Rectal smooth muscle tissue (tissue), 1 donor: ENCODE data around the gene CASR.
"Not testable (repeated sequence)": the region's sequence is repeated elsewhere in the genome, so short reads cannot be mapped to it uniquely, and the experiment has no call there.

Experiments used
- H3K27ac ChIP-seq: one replicate; pipeline ENCODE4 v1.7.0; 2013; ENCODE audit warnings: low read depth, low read length, inconsistent platforms
- H3K27me3 ChIP-seq: one replicate; pipeline ENCODE4 v1.7.0; 2013; ENCODE audit warnings: low read length; ENCODE audit not compliant: control insufficient read depth, insufficient read depth
- H3K36me3 ChIP-seq: one replicate; pipeline ENCODE4 v1.7.0; 2013; ENCODE audit warnings: low read length; ENCODE audit not compliant: control insufficient read depth, insufficient read depth
- H3K4me1 ChIP-seq: one replicate; pipeline ENCODE4 v1.7.0; 2013; ENCODE audit warnings: low read length; ENCODE audit not compliant: control insufficient read depth, insufficient read depth
- H3K4me3 ChIP-seq: one replicate; pipeline ENCODE4 v1.7.0; 2013; ENCODE audit warnings: low read length
- H3K9ac ChIP-seq: one replicate; pipeline ENCODE4 v1.7.0; 2013; ENCODE audit warnings: low read length

The CASR gene

GRCh38 chr3:122183521-122183892, at the start of gene CASR:
Gene CASR, plus strand, starts transcription at chr3:122183668. Its CDS starts 70,522 bp downstream, at chr3:122254190.
- peak within 1 kb of the TSS; percentile 7 for H3K4me3 ChIP-seq
- H3K27ac ChIP-seq = no peak within 1 kb of the TSS
- no peak within 1 kb of the TSS for H3K9ac ChIP-seq
- H3K36me3 ChIP-seq = no peaks in the 10 kb centered on the region
- peaks cover 7% of the 10 kb centered on the region for H3K27me3 ChIP-seq
- no peaks in the 10 kb centered on the region for H3K4me1 ChIP-seq

- Histone ChIP-seq H3K36me3 (no peaks in the 10 kb centered on the region), H3K9ac (no peak overlapping the region), H3K27me3 (no peaks in the 10 kb centered on the region), H3K27ac (no peak overlapping the region), H3K4me3 (no peak overlapping the region), H3K4me1 (no peaks in the 10 kb centered on the region)
These were observed 37.0 kb upstream of the CASR start for GRCh38 chr3:122146466-122146865.

DNA sequence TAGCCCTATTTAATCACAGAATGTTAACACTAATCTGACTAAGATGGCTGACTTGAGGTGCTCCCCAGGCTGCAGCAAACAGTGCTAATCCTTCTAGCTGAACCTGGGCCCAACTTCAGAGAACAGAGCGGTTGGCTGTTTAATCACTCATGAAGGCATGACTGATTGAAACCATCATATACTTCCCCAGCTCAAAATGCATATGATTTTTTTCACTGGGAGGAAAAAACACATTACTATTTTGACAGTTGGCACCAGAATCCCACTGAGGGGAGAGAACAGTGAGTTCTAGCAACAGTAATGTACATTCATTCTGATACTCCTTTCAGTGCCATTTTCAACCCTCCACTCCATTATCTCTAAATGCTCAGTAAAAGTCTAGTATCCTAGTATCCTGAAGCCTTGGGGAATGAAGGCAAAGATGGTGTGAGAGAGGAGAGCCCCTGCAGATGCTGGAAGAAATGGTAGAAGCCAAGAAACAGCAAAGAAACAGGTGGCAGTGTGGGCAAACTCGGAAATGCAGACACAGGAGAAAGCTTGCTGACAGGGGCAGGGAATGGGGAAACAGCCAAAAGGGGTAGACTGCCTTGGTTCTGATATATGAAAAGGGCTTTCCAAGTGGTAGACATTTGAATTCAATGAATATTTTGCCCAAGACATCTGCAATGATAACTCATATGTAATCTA, 34.4 kb upstream of the CASR start:
- no peaks in the 10 kb centered on the region for H3K4me1 ChIP-seq
- H3K4me3 ChIP-seq = no peak overlapping the region
- H3K36me3 ChIP-seq = no peaks in the 10 kb centered on the region
- H3K9ac ChIP-seq = no peak overlapping the region
- H3K27ac ChIP-seq = no peak overlapping the region
- H3K27me3 ChIP-seq = no peaks in the 10 kb centered on the region

GRCh38 chr3:122151480-122151879, 32.0 kb upstream of the CASR start:
- Histone ChIP-seq H3K4me3 (no peak overlapping the region), H3K4me1 (no peaks in the 10 kb centered on the region), H3K27me3 (no peaks in the 10 kb centered on the region), H3K36me3 (no peaks in the 10 kb centered on the region), H3K9ac (no peak overlapping the region), H3K27ac (no peak overlapping the region)

DNA sequence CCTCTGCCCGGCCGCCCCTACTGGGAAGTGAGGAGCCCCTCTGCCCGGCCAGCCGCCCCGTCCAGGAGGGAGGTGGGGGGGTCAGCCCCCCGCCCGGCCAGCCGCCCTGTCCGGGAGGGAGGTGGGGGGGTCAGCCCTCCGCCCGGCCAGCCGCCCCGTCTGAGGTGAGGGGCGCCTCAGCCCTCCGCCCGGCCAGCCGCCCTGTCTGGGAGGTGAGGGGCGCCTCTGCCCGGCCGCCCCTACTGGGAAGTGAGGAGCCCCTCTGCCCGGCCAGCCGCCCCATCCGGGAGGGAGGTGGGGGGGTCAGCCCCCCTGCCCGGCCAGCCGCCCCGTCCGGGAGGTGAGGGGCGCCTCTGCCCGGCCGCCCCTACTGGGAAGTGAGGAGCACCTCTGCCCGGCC, 18.5 kb upstream of the CASR start:
- H3K4me1 ChIP-seq, H3K36me3 ChIP-seq, H3K27ac ChIP-seq, H3K4me3 ChIP-seq, H3K9ac ChIP-seq, H3K27me3 ChIP-seq: not testable (repeated sequence)

DNA sequence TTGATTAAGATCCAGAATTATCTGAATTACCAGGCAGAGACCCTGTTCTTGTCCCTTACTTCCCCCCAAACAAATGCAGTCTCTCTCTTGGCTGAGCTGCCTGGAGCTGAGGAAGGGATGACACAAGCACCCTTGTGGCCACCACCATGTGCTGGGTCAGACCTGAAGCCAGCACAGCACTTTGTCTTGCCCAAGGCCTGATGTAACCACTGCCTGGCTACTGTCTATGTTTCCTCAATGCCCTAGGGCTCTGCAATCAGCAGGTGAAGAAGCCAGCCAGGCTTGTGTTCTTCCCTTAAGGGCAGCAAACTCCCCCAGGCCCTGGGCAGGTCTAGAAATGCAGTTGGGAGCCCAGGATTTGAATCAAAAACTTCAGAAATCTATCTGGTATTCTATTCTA, 15.8 kb upstream of the CASR start:
- Histone ChIP-seq H3K36me3 (no peaks in the 10 kb centered on the region), H3K4me1 (no peaks in the 10 kb centered on the region), H3K4me3 (no peak overlapping the region), H3K27me3 (no peaks in the 10 kb centered on the region), H3K9ac (no peak overlapping the region), H3K27ac (no peak overlapping the region)

DNA sequence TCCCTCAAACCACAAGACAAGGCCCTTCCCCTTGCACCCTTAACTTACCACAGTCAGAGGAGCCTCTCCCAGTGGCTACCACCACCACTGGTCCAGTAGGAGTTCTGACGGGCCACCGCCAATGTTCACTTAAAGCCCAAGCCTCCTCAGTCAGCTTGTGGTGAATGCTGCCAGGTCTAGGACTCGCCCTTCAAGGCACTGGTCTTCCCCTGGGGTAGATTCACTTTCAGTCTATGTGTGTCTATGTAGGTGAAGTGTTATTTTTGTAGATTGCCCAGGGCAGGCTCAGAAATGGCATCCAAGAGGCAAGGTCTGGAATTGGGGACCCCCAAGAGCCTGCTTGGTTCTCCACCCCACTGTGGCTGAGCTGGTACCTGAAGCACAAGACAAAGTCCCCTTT, 15.4 kb upstream of the CASR start:
- no peak overlapping the region for H3K9ac ChIP-seq
- no peak overlapping the region for H3K4me3 ChIP-seq
- no peaks in the 10 kb centered on the region for H3K36me3 ChIP-seq
- H3K27me3 ChIP-seq = no peaks in the 10 kb centered on the region
- H3K27ac ChIP-seq = no peak overlapping the region
- no peaks in the 10 kb centered on the region for H3K4me1 ChIP-seq

GRCh38 chr3:122169911-122170310, 13.6 kb upstream of the CASR start:
- H3K27me3 ChIP-seq = no peaks in the 10 kb centered on the region
- no peak overlapping the region for H3K4me3 ChIP-seq
- no peaks in the 10 kb centered on the region for H3K36me3 ChIP-seq
- H3K9ac ChIP-seq = no peak overlapping the region
- H3K27ac ChIP-seq = no peak overlapping the region
- no peaks in the 10 kb centered on the region for H3K4me1 ChIP-seq

GRCh38 chr3:122171361-122171760, 12.1 kb upstream of the CASR start:
- not testable (repeated sequence) for H3K27ac ChIP-seq, H3K4me3 ChIP-seq, H3K4me1 ChIP-seq, H3K36me3 ChIP-seq, H3K9ac ChIP-seq, H3K27me3 ChIP-seq

- Histone ChIP-seq H3K4me1 (no peaks in the 10 kb centered on the region), H3K27me3 (peaks cover 3% of the 10 kb centered on the region), H3K4me3 (no peak overlapping the region), H3K27ac (no peak overlapping the region), H3K9ac (no peak overlapping the region), H3K36me3 (no peaks in the 10 kb centered on the region)
These were observed 4.8 kb upstream of the CASR start for GRCh38 chr3:122178711-122179110.

DNA sequence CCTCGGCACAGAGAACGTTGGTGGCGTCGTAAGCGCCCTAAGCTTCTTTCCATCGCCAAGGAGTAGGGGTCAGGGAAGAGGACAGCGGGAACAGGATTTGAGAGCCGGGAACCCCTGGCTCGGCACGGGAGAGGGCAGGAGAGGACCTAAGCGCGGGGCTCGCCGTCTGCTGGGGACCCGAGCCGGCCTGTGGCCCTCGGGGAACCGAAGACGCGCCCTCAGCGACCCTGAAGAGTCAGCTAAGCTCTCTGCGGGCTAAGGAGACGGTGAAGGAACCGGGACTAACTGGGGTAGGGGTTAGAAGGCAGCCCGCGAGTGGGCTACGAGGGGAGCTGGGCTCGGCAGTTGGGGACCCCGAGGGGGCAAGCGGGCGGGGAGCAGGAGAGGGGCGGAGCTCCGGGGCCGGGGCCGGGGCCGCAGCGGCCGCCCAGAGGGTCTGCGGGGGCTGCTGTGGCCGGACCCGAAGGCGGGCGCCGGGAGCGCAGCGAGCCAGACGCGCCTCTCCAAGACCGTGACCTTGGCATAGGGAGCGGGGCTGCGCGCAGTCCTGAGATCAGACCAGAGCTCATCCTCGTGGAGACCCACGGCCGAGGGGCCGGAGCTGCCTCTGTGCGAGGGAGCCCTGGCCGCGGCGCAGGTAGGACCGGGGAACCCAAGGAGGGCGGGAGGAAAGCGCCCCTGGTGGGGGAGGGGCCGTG, 574 bp downstream of the CASR start:
- no peaks in the 10 kb centered on the region for H3K36me3 ChIP-seq
- no peak overlapping the region for H3K27ac ChIP-seq
- H3K4me1 ChIP-seq = no peaks in the 10 kb centered on the region
- H3K27me3 ChIP-seq = peaks cover 7% of the 10 kb centered on the region
- H3K4me3 ChIP-seq = peak overlapping the region; percentile 7
- H3K9ac ChIP-seq = no peak overlapping the region

- Histone ChIP-seq H3K27ac (no peak overlapping the region), H3K4me1 (no peaks in the 10 kb centered on the region), H3K27me3 (peaks cover 7% of the 10 kb centered on the region), H3K36me3 (no peaks in the 10 kb centered on the region), H3K9ac (no peak overlapping the region), H3K4me3 (no peak overlapping the region)
These were observed 1.1 kb downstream of the CASR start for GRCh38 chr3:122184591-122184929.

GRCh38 chr3:122186372-122186771, 2.9 kb downstream of the CASR start:
- no peak overlapping the region for H3K27ac ChIP-seq
- no peak overlapping the region for H3K9ac ChIP-seq
- H3K36me3 ChIP-seq = no peaks in the 10 kb centered on the region
- H3K4me3 ChIP-seq = no peak overlapping the region
- H3K27me3 ChIP-seq = peaks cover 7% of the 10 kb centered on the region
- no peaks in the 10 kb centered on the region for H3K4me1 ChIP-seq
